HG02884 (cell line): ENCODE data around the gene RPL15.

Experiments
- ATAC-seq: cut with Tn5 transposase; IDR thresholded peaks from one replicate; pipeline ENCODE4 v1.9.1; 2021; ENCODE audit warnings: mild to moderate bottlenecking, moderate library complexity; ENCODE audit not compliant: unreplicated experiment

Gene RPL15

GRCh38 chr3:23959135-23959900 is 42.4 kb downstream of the RPL15 start:
- no peak for ATAC-seq

GRCh38 chr3:23960649-23961048 is 43.7 kb downstream of the RPL15 start:
- ATAC-seq = no peak

GRCh38 chr3:23961066-23961465 is 44.1 kb downstream of the RPL15 start:
- ATAC-seq = no peak

- no peak for ATAC-seq
Measured at GRCh38 chr3:23961913-23962312, 45.0 kb downstream of the RPL15 start.

- ATAC-seq = no peak
Measured at GRCh38 chr3:23964537-23965235, 47.8 kb downstream of the RPL15 start.

- no peak for ATAC-seq
Measured at GRCh38 chr3:23966328-23966727, 49.4 kb downstream of the RPL15 start.

- ATAC-seq = no peak
Measured at GRCh38 chr3:23968463-23969184, 51.7 kb downstream of the RPL15 start.

GRCh38 chr3:23969393-23969792 is 52.5 kb downstream of the RPL15 start:
- no peak for ATAC-seq
